NCI-H2107 treated with DMSO at 0.1 percent for 48 hours (cell line): ENCODE data around the gene PROZ.
"Not testable (repeated sequence)": the region's sequence is repeated elsewhere in the genome, so short reads cannot be mapped to it uniquely, and the experiment has no call there.

Experiments used
- DNase-seq: peaks from one replicate; lab custom pipeline; 2025; ENCODE audit not compliant: unreplicated experiment; lab: John Stamatoyannopoulos, UW

Gene PROZ, protein sequence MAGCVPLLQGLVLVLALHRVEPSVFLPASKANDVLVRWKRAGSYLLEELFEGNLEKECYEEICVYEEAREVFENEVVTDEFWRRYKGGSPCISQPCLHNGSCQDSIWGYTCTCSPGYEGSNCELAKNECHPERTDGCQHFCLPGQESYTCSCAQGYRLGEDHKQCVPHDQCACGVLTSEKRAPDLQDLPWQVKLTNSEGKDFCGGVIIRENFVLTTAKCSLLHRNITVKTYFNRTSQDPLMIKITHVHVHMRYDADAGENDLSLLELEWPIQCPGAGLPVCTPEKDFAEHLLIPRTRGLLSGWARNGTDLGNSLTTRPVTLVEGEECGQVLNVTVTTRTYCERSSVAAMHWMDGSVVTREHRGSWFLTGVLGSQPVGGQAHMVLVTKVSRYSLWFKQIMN

DNA sequence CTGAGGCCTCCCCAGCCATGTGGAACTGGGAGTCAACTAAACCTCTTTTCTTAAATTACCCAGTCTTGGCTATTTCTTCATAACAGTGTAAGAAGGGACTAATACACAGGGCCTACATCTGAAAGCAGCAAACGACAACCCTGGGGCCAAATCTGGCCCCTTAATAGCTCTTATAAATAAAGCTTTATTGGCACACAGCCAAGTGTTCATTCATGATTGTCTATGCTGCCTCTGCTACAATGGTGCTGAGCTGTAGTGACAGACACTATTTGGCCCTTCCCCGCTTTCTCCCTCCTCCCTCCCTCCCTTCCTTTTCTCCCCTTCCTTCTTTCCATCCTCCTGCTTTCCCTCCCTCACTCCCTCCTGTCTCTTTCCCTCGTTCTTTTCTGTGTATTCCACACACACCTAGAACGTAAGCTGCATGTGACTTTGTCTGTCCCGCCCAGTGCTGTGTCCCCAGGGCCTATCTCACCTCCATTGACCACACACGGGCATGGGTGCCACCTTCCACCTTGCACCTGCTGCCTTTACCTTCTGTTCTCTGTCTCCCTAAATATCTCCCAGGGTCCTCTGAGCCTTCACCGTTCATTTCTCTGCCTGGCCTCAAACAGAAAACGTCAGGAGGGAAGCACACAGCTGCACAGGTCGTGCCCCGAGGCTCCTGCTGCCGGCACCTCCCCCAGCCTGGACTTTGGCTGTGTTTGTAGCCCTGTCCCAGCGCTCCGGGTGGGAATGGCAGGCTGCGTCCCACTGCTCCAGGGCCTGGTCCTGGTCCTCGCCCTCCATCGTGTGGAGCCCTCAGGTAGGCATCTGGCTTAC, at the start of gene PROZ:
PROZ (plus strand) TSS at position 720 of the 819 bp plus-strand sequence; CDS start at position 733, 13 bp downstream.
- no peak for DNase-seq

DNA sequence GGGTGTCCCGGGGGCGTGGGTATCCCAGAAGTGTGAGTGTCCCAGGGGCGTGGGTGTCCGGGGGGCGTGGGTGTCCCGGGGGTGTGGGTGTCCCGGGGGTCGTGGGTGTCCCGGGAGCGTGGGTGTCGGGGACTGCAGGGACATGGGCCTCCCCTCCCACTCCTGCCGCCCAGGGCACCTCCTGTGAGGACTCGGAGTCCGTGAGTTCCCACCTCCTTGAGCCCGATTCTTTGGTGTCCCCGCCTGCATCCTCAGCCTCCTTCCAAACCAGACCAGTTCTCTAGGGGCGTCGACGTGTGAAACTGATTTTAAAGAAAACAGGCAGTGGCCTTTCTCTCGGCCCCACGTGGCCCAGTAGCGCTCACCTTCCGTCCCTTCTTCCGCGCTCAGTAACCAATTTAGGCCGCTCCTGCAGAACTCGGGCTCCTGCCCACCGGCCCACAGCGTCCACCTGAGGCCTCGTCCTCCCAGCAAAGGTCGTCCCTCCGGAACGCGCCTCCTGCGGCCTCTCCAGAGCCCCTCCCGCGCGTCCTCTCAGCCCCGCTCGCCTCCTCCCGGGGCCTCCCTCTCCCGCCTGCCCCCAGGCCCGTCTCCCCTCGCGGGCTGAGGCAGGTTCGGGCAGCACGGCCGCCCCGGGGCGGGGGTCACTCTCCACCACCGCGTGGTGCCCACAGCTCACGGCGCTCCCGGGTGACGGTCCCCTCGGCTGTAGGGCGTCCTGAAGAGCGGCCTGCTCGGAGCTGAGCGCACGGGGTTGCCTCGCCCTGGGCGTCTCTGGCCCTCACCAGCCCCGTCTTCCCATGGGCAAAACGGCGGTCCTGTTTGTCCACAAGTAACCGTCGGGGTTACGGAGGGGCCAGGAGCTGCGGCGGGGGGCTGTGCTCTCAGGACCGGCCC, 49.0 kb upstream of the PROZ start:
- DNase-seq = no peak

DNA sequence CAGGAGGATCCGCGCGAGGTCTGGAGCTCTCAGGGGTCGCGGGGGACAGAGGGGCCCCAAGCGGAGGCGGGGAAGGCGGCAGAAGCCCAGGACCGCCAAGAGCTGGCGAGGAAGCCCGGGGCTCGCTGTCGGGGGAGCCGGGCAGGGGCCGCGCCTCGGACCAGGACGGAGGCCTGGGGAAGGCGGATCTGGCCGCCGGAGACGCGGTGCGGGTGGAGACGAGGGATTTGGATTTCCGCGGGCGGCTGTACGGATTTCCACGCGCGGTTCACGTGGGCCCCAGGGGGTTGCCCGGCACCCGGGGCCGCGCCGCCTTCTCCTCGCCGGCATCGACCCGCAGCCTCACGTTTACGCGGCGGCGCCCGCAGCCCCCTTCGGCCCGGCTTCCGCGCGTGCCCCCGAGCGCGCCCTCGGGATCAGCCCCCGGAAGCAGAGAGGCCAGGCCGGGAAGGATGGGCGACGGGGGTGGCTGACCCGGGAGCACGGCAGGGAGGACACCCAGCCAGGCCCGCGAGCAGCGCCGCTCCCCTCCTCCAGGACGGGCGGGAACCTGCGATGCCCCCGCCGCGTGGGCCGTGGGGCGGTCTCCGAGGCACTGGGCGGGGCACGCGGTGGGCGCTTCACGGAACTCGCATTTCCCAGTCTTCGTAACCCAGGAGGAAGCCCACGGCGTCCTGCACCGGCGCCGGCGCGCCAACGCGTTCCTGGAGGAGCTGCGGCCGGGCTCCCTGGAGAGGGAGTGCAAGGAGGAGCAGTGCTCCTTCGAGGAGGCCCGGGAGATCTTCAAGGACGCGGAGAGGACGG, 48.2 kb upstream of the PROZ start:
- no peak for DNase-seq

DNA sequence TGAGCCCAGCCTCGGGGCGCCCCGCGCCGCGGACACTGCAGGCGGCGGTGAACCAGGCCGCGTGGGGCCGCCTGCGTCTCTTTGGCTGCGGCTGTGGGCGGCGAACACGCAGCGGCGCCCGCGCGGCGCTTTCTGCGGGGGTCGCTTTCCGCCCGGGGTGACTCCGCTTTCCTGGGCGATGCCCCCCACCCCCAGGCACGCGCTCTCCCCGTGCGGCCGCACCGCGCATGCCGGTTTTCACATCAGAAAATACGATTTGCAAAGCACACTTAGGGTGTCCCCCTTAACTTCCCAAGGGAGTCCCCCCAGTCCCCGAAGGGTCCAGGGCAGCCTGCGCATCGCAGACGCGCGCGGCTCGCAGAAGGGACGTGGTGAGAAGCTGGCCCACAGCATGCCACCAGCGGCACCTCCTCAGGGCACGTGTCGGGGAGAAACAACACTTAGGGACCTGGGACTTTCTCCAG, 47.6 kb upstream of the PROZ start:
- DNase-seq = no peak

DNA sequence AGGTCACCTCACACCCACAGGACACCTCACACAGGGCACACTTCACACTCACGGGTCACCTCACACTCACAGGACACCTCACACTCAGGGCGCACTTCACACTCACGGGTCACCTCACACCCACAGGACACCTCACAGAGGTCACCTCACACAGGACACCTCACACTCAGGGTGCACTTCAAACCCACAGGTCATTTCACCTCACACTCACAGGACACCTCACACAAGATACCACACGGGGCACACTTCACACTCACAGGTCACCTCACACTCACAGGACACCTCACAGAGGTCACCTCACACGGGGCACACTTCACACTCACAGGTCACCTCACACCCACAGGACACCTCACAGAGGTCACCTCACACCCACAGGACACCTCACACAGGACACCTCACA, 46.6 kb upstream of the PROZ start:
- DNase-seq = not testable (repeated sequence)

DNA sequence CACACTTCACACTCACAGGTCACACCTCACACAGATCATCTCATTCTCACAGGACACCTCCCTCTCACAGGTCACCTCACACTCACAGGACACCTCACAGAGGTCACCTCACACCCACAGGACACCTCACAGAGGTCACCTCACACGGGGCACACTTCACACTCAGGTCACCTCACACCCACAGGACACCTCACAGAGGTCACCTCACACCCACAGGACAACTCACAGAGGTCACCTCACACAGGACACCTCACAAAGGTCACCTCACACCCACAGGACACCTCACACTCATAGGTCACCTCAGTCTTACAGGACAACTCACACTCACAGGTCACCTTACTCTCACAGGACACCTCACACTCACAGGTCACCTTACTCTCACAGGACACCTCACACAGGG, 46.0 kb upstream of the PROZ start:
- not testable (repeated sequence) for DNase-seq

DNA sequence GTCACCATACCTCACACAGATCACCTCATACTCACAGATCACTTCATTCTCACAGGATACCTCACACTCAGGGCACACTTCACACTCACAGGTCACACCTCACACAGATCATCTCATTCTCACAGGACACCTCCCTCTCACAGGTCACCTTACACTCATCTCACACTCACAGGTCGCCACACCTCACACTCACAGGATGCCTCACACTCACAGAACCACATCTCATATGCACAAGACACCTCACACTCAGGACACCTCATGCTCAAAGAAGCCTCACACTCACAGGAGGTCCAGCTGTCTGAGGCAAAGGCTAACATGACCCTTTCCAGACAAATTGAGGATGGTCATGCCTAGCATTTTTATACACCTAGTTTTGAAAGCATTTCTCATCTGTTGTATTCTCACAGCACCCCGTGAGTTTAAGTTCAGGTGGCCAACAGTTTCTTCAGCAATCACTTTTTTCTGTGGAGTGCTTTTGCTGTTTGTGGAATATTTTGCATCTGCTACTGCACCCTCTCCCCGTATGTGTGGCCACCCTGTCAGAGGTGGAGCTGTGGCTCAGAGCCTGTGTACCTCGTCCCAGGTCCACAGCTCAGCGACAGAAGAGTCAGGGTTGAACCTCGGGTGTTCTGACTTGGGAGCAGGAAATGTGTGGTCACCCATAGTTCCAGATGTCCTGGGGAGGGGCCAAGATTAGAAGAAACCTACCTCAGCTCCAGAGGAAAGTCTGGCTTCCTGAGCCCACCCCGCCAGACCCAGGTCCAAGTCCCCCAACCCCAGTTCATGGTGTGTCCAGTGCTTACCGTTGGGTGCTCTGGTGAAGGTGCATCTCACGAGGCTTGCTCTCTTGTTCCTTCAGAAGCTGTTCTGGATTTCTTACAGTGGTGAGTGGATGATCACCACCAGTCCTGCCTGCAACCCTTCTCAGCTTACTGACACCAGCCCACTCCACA, 45.3 kb upstream of the PROZ start:
- DNase-seq = no peak

DNA sequence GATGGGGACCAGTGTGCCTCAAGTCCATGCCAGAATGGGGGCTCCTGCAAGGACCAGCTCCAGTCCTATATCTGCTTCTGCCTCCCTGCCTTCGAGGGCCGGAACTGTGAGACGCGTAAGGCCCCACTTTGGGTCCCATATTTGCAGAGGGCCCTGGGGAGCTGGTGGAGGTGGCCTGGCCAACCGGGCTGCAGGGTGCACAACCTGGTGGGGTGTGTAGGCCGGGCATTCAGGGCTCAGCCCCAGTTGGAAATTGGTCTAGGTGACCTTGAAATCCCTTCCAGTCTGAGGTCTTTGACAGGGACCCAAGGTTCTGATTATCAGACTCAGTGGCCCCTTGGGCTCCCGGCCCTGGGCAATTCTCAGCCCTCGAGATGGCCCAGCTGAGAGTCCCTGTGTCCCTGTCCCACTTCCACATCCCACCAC, 44.6 kb upstream of the PROZ start:
- DNase-seq = no peak

DNA sequence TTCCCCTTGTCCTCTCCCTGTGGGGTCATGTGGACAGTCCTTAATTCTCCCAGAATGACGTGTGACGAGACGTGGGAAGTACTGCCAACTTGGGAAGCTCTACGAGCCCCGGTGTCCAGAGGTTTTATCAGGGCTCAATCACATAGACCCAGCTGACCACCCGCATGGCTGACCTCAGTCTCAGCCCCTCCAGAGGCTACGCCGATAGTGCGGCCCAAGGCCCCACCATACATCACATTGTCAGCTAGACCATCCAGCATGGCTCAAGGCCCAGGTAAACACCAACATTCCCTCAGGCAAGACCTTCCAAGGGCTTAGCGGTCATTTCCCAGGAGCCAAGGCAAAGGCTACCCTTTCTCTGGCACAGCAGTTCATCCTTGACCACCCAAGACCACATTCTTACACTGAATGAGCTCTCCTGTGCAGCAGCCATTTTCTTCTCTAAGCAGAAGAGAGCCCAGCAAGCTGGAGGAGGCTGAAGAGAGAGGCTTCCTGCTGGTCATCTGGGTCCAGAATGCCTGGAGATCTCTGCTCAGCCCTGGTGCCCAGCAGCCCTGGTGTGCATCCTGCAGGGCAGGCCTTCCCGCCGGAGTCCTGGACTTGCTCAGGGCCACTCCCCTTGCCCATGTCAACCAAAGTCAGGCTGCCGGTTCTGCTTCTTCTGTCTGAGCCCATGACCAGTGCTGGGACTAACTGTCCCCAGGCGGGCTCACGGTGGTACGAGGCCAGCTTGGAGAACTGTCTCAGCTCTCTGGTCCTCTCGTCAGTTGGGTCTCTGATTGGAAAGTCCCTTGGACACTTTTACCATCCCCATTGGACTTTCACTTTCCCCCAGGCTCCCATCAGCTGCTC, 43.7 kb upstream of the PROZ start:
- no peak for DNase-seq

DNA sequence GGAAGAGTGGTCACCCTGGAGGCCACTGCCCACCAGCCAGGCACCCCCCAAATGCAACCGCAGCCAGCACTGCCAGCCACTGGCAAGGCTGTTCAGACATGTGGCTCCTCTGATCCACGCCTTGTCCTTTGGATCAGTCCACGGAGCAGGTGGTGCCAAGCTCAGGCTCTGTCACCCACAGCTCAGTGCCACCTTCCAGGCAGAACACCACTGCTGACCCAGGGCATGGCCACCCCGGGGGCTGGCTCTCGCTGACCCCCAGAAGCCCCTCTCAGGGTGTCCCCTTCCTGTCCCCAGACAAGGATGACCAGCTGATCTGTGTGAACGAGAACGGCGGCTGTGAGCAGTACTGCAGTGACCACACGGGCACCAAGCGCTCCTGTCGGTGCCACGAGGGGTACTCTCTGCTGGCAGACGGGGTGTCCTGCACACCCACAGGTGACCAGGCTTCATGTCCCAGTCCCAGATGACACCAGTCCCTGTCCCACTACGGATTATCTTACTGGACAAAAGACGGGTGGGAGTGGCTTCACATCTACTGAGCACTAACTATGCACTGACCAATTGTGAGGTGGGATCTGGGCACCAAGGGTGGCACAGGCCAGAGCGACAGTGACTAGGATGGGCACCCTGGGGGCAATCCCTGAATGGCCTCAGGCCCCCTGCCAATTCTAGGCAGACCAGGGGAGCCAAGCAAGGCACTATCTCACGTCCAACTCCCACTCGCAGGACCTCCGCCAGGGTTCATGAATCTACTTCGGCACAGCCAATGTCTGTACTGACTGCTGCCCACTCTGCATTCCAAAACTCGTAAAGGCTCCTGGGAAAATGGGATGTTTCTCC, 42.9 kb upstream of the PROZ start:
- no peak for DNase-seq

DNA sequence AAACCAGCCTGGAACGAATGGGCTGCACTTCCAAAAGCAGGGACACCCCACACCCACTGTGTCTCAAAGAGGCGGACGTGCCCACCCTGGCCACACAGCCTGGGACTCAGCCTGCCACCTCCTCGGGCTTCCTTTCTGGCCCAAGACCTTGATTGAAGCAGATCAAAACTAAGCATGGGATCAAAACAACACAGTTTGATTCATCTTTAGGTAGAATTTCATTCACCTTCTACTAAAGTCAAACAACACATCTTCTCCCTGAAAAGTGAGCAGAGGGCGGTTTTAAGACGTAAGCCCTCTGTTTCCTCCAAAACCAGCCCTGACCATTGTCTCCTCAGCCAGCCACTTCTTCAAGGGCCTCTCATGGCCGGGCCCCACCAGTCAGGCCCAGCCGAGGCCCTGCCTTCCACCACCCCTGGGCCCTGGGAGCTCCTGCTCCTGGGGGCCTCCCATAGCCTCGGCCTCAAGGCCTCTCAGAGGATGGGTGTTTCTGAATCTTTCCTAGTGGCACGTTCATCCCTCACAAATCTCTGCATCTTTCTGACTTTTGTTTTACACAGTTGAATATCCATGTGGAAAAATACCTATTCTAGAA, 42.1 kb upstream of the PROZ start:
- no peak for DNase-seq

DNA sequence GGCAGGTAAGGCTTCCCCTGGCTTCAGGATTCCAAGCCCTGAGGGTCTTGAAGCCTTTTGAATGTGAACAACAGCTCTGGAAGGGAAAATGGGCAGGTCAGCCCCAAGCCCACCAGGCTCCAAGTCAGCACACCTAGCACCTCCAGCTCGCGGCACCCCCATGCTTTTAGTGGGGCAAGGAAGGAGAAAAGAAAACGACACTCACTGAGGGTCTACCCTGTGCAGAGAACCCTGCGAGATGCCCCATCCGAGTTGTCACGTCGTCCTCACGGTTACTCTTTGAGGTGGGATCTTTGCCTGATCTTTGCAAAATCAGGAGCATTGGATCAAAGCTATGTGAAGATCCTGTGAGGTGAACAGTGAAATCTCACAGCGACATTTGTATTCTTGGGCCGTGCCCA, 41.6 kb upstream of the PROZ start:
- DNase-seq = no peak

DNA sequence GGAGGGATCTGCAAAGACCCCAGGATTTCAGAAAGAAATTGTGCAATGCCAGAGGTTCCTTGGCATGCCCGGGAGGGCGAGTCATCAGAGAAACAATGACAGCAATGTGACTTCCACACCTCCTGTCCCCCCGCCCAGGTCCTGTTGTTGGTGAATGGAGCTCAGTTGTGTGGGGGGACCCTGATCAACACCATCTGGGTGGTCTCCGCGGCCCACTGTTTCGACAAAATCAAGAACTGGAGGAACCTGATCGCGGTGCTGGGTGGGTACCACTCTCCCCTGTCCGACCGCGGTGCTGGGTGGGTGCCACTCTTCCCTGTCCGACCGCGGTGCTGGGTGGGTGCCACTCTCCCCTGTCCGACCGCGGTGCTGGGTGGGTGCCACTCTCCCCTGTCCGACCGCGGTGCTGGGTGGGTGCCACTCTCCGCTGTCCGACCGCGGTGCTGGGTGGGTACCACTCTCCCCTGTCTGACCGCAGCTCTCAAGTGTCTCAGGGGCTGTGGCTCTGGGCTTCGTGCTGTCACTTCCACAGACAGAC, 41.0 kb upstream of the PROZ start:
- DNase-seq = no peak

DNA sequence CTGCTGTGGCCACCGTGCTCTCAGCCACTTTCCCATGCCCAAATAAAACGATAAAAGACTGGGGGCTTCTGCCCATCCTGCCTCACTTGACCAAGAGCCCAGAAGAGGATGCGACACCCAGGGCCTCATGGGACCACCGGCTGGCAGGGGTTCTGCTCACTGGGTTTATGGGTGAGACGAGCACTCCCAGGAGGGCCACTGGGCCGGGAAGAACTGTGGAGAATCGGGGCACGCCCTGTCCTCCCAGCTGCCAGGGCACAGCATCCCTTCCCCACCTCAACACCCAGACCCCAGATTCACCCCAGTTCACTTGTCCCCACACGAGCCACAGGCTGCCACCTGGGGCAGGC, 40.6 kb upstream of the PROZ start:
- no peak for DNase-seq

DNA sequence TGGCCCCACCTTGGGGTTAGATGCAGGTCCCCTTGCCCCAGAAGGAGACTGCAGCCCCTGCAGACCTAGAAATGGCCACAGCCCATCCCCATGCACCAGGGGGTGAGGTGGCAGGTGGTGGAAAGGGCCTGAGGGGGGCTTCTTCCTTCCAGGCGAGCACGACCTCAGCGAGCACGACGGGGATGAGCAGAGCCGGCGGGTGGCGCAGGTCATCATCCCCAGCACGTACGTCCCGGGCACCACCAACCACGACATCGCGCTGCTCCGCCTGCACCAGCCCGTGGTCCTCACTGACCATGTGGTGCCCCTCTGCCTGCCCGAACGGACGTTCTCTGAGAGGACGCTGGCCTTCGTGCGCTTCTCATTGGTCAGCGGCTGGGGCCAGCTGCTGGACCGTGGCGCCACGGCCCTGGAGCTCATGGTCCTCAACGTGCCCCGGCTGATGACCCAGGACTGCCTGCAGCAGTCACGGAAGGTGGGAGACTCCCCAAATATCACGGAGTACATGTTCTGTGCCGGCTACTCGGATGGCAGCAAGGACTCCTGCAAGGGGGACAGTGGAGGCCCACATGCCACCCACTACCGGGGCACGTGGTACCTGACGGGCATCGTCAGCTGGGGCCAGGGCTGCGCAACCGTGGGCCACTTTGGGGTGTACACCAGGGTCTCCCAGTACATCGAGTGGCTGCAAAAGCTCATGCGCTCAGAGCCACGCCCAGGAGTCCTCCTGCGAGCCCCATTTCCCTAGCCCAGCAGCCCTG, 40.0 kb upstream of the PROZ start:
- DNase-seq = no peak

DNA sequence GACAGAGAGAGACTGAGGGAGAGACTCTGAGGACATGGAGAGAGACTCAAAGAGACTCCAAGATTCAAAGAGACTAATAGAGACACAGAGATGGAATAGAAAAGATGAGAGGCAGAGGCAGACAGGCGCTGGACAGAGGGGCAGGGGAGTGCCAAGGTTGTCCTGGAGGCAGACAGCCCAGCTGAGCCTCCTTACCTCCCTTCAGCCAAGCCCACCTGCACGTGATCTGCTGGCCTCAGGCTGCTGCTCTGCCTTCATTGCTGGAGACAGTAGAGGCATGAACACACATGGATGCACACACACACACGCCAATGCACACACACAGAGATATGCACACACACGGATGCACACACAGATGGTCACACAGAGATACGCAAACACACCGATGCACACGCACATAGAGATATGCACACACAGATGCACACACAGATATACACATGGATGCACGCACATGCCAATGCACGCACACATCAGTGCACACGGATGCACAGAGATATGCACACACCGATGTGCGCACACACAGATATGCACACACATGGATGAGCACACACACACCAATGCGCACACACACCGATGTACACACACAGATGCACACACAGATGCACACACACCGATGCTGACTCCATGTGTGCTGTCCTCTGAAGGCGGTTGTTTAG, 39.2 kb upstream of the PROZ start:
- no peak for DNase-seq
